GM23338 (cell line): ENCODE results near the gene PEX13.

Experiments
- EZH2 ChIP-seq: fragments of 200-600 bp; sonication (generic); IDR thresholded peaks from one replicate; pipeline ENCODE4 v1.8.0; 2017; ENCODE audit warnings: antibody characterized with exemption, mild to moderate bottlenecking, low read depth; ENCODE audit not compliant: unreplicated experiment
- EZH2phosphoT487 ChIP-seq: fragments of 200-600 bp; sonication (generic); IDR thresholded peaks from one replicate; pipeline ENCODE4 v1.8.1; 2018; ENCODE audit warnings: antibody characterized with exemption; ENCODE audit not compliant: unreplicated experiment
- JUNB ChIP-seq: IDR thresholded peaks from one replicate; pipeline ENCODE4 v1.6.1; 2016; ENCODE audit warnings: antibody characterized with exemption; ENCODE audit not compliant: unreplicated experiment
- TF ChIP-seq, protein P1 (sequence below), 2 experiments: fragments of 200-600 bp in 1 of 2; sonication (generic) in 1 of 2; conservative IDR thresholded peaks; 2 replicates each; pipeline versions ENCODE4 v1.5.1 to v1.6.1; 2016 to 2017; ENCODE audit warnings: antibody characterized with exemption in 2 of 2, low read depth in 2 of 2, mild to moderate bottlenecking in 2 of 2, moderate library complexity in 1 of 2

DNA sequence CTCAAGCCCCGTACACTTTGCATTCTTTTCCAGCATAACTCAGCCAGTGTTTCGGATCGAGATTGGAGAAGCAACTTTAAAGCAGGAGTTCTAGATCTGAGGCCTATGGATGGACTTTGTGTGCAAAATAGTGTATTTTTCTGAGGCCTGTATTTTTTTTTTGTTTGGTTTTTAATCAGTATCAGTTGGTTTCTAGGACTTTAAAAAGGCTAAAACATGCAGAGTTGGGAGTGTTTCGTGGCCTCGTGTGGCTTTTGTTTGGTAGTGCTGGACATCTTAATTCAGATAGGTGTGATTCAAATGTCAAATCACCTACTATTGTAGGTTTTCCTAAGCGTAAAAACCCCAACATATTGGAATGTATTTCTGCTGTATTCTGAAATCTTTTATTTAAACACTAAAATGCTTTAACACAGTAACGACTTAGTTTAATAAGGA is 817 bp downstream of the PEX13 start:
- TF ChIP-seq EZH2 (no peak), JUNB (no peak), EZH2phosphoT487 (no peak)
- TF ChIP-seq, protein P1, sequence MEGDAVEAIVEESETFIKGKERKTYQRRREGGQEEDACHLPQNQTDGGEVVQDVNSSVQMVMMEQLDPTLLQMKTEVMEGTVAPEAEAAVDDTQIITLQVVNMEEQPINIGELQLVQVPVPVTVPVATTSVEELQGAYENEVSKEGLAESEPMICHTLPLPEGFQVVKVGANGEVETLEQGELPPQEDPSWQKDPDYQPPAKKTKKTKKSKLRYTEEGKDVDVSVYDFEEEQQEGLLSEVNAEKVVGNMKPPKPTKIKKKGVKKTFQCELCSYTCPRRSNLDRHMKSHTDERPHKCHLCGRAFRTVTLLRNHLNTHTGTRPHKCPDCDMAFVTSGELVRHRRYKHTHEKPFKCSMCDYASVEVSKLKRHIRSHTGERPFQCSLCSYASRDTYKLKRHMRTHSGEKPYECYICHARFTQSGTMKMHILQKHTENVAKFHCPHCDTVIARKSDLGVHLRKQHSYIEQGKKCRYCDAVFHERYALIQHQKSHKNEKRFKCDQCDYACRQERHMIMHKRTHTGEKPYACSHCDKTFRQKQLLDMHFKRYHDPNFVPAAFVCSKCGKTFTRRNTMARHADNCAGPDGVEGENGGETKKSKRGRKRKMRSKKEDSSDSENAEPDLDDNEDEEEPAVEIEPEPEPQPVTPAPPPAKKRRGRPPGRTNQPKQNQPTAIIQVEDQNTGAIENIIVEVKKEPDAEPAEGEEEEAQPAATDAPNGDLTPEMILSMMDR (conservative IDR thresholded peaks at IDR 0.05; ENCODE audit: low read depth in 2 of 2), result no peak
